SU-DHL-6 (cell line): ENCODE data around the gene SRA1.
"Not testable (repeated sequence)": the region's sequence is repeated elsewhere in the genome, so short reads cannot be mapped to it uniquely, and the experiment has no call there.

ENCODE experiments used
- H2AFZ ChIP-seq: fragments of 200-600 bp; sonication (generic); 2 replicates; pipeline ENCODE4 v1.6.1; 2014; ENCODE audit warnings: low read depth, mild to moderate bottlenecking, moderate library complexity, mixed read lengths, antibody characterized with exemption, low read length; ENCODE audit not compliant: severe bottlenecking
- H3F3A ChIP-seq: fragments of 200-600 bp; shearing (Covaris generic); 2 replicates; pipeline ENCODE4 v1.6.0; 2016; ENCODE audit warnings: antibody characterized with exemption, mild to moderate bottlenecking; ENCODE audit not compliant: insufficient read depth
- H3K27ac ChIP-seq: fragments of 200-600 bp; sonication (generic); 2 replicates; pipeline ENCODE4 v1.5.1; 2016; ENCODE audit warnings: low read depth, mild to moderate bottlenecking, low read length, moderate library complexity, mixed read lengths
- H3K27me3 ChIP-seq: fragments of 200-600 bp; sonication (generic), shearing (Covaris generic); 2 replicates; pipeline ENCODE4 v1.6.0; 2014; ENCODE audit warnings: mild to moderate bottlenecking, low read length
- H3K36me3 ChIP-seq: fragments of 200-600 bp; sonication (generic); 2 replicates; pipeline ENCODE4 v1.6.1; 2014; ENCODE audit warnings: mild to moderate bottlenecking, low read length, mixed read lengths
- H3K4me2 ChIP-seq: fragments of 300-600, 200-600 bp; shearing (Covaris generic), sonication (generic); 2 replicates; pipeline ENCODE4 v1.6.0; 2014; ENCODE audit warnings: low read length, low read depth, mild to moderate bottlenecking; ENCODE audit not compliant: poor library complexity, severe bottlenecking
- H3K4me3 ChIP-seq: fragments of 200-600 bp; sonication (generic); 2 replicates; pipeline ENCODE4 v1.5.1; 2014; ENCODE audit warnings: antibody characterized with exemption, low read length, mild to moderate bottlenecking, mixed read lengths; ENCODE audit not compliant: insufficient read depth, poor library complexity, severe bottlenecking
- H3K79me2 ChIP-seq: fragments of 200-600 bp; sonication (generic); 2 replicates; pipeline ENCODE4 v1.6.1; 2014; ENCODE audit warnings: mild to moderate bottlenecking, low read length, moderate library complexity; ENCODE audit not compliant: insufficient read depth
- H3K9ac ChIP-seq: fragments of 200-600 bp; sonication (generic); 2 replicates; pipeline ENCODE4 v1.7.0; 2014; ENCODE audit warnings: mild to moderate bottlenecking, low read length
- H3K9me2 ChIP-seq: fragments of 200-600 bp; sonication (generic); replicated peaks from 2 replicates; pipeline ENCODE4 v1.6.1; 2014; ENCODE audit warnings: low read length; ENCODE audit not compliant: insufficient read depth
- H3K9me3 ChIP-seq: fragments of 200-600 bp; sonication (generic); 2 replicates; pipeline ENCODE4 v1.6.1; 2014; ENCODE audit warnings: low read length, mixed read lengths; ENCODE audit not compliant: insufficient read depth
- H4K20me1 ChIP-seq: fragments of 200-600 bp; sonication (generic); 2 replicates; pipeline ENCODE4 v1.6.1; 2014; ENCODE audit warnings: low read depth, mild to moderate bottlenecking, antibody characterized with exemption, low read length, moderate library complexity, mixed read lengths
- EZH2phosphoT487 ChIP-seq: fragments of 200-600 bp; sonication (generic), shearing (Covaris generic); conservative IDR thresholded peaks from 2 replicates; pipeline ENCODE4 v1.6.1; 2018; ENCODE audit warnings: mild to moderate bottlenecking, antibody characterized with exemption, low read length, moderate library complexity, mixed read lengths
- TF ChIP-seq, protein P1 (sequence below): fragments of 200-600 bp; sonication (generic); IDR thresholded peaks from one replicate; pipeline ENCODE4 v1.5.1; 2017; ENCODE audit warnings: antibody characterized with exemption, mild to moderate bottlenecking, low read length, moderate library complexity; ENCODE audit not compliant: insufficient read depth, poor library complexity, severe bottlenecking

SRA1 gene

DNA sequence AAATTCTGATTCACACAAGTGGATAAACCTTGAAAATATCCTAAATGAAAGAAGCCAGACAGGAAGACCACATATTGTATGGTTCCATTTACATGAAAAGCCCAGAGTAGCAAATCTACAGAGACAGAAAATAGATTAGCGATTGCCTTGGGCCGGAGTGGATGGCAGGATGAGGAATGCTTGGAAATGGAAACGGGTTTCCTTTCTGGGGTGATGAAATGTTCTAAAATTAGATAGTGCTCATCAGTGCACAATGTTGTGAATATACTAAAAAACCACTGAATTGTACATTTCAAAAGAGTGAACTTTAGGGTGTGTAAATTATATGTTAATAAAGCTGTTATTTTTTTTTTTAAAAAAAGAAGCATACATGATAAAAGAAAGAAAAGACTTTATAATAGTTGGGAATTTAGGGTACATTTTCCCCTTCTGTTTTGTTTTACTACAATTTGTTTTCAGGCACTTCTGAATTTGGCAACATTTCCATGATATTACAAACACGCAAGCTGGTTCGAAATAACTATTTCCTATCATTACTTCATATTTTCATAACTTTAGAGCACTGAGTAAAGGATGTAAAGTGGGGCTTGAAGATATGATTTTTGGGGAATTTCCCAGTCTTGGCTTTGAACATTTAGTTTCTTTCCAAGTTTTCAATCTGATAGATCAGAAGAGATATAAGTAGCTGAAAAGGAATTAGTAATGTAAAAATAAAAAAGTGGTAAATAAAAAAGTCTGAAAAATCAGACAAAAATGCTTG lies 31.2 kb upstream of the SRA1 start:
- no peaks in the 10 kb centered on the region for H3K9me2 ChIP-seq
- no peak overlapping the region for H3K4me3 ChIP-seq
- no peak overlapping the region for H2AFZ ChIP-seq
- no peaks in the 10 kb centered on the region for H3F3A ChIP-seq
- no peak for TF ChIP-seq EZH2phosphoT487
- TF ChIP-seq, protein P1, sequence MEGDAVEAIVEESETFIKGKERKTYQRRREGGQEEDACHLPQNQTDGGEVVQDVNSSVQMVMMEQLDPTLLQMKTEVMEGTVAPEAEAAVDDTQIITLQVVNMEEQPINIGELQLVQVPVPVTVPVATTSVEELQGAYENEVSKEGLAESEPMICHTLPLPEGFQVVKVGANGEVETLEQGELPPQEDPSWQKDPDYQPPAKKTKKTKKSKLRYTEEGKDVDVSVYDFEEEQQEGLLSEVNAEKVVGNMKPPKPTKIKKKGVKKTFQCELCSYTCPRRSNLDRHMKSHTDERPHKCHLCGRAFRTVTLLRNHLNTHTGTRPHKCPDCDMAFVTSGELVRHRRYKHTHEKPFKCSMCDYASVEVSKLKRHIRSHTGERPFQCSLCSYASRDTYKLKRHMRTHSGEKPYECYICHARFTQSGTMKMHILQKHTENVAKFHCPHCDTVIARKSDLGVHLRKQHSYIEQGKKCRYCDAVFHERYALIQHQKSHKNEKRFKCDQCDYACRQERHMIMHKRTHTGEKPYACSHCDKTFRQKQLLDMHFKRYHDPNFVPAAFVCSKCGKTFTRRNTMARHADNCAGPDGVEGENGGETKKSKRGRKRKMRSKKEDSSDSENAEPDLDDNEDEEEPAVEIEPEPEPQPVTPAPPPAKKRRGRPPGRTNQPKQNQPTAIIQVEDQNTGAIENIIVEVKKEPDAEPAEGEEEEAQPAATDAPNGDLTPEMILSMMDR: no peak
- H3K4me2 ChIP-seq: no peak overlapping the region
- H3K36me3 ChIP-seq: no peaks in the 10 kb centered on the region
- H3K27me3 ChIP-seq: no peaks in the 10 kb centered on the region
- no peaks in the 10 kb centered on the region for H4K20me1 ChIP-seq
- H3K27ac ChIP-seq: no peak overlapping the region
- H3K9me3 ChIP-seq: no peaks in the 10 kb centered on the region
- no peaks in the 10 kb centered on the region for H3K79me2 ChIP-seq
- H3K9ac ChIP-seq: no peak overlapping the region

DNA sequence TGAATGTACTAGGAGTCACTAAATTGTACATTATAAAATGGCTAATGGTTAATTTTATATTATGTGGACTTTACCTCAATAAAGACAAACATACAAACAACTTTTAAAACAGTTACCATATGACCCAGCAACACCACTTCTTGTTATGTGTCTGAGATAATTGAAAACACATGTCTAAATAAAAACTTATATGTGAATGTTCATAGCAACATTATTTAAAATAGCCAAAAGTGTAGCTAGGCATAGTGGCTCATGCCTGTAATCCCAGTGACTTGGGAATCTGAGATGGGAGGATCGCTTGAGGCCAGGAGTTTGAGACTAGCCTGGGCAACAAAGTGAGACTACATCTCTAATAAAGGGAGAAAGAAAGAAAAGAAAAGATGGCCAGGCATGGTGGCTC lies 30.2 kb upstream of the SRA1 start:
- Histone ChIP-seq H3K9ac (no peak overlapping the region), H3F3A (no peaks in the 10 kb centered on the region), H3K27me3 (no peaks in the 10 kb centered on the region), H3K27ac (no peak overlapping the region), H3K9me2 (no peaks in the 10 kb centered on the region), H4K20me1 (no peaks in the 10 kb centered on the region), H3K79me2 (no peaks in the 10 kb centered on the region), H3K4me2 (no peak overlapping the region), H3K4me3 (no peak overlapping the region), H2AFZ (no peak overlapping the region), H3K36me3 (no peaks in the 10 kb centered on the region), H3K9me3 (no peaks in the 10 kb centered on the region)
- TF ChIP-seq, protein P1: no peak
- no peak for TF ChIP-seq EZH2phosphoT487

DNA sequence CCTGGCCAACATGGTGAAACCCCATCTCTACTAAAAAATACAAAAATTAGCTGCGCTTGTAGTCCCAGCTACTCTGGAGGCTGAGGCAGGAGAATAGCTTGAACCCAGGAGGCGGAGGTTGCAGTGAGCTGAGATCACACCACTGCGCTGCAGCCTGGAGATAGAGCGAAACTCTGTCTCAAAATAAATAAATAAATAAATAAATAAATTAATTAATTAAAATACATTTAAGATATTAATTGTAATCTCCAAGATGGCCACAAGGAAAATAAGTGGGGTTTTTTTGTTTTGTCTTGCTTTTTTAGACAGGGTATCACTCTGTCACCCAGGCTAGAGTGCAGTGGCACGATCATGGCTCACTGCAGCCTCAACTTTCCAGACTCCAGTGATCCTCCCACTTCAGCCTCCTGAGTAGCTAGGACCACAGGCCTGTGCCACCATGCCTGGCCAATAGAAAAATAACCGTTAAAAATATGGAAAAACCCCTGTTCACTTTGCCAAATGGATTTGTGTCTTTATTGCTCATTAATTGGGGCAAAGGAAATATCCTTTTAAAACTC lies 22.0 kb upstream of the SRA1 start:
- not testable (repeated sequence) for H3F3A ChIP-seq, H3K27ac ChIP-seq, H4K20me1 ChIP-seq, H3K9me2 ChIP-seq, H3K9ac ChIP-seq, H3K9me3 ChIP-seq, H3K4me2 ChIP-seq, H2AFZ ChIP-seq, H3K36me3 ChIP-seq, H3K4me3 ChIP-seq, H3K79me2 ChIP-seq, H3K27me3 ChIP-seq

DNA sequence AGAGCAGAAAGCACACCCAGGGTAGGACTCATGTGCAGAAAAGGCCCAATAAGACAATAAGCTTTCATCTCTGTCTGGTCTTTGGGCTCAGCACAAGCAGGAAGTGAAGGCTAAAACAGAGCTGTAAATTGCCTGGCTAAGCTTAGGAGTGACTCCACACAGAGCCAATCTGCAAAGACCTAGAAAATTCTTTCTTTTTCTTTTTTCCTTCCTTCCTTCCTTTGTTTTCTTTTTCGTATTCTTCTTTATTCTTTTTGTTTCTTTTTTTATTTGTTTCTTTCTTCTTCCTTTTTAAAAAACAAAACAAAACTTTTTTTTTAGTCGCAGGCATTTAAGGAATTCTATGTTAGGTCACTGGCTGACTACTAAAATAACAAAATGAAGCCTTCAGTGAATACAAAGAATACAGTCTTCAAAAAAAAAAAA lies 19.5 kb upstream of the SRA1 start:
- Histone ChIP-seq H3K4me2 (no peak overlapping the region), H3K9me2 (no peaks in the 10 kb centered on the region), H4K20me1 (no peaks in the 10 kb centered on the region), H2AFZ (peak overlapping the region; percentile 45), H3K79me2 (no peaks in the 10 kb centered on the region), H3K36me3 (no peaks in the 10 kb centered on the region), H3K27me3 (no peaks in the 10 kb centered on the region), H3F3A (no peaks in the 10 kb centered on the region), H3K9me3 (no peaks in the 10 kb centered on the region), H3K9ac (no peak overlapping the region), H3K27ac (no peak overlapping the region), H3K4me3 (no peak overlapping the region)
- no peak for TF ChIP-seq EZH2phosphoT487
- TF ChIP-seq, protein P1: no peak
